Measurements from ENCODE around the gene NLGN2. TPM values are rescaled to one million over a fixed set of nuclear protein-coding genes. Genes with fewer than 3 reads are reported as not detected.

Gene NLGN2
- total RNA-seq, 4 donors from 2014 or later: 5.5 to 9.6 (median 6.4) TPM

GRCh38 chr17:7440834-7441195, 33.2 kb downstream of the NLGN2 start:
- DNase-seq (ENCODE audit: low spot score in 2 of 2): no peak
- intact Hi-C loops (cut with DNase I; ENCODE audit: low total_unique reads): no loop called here
- no peak overlapping the region for H3K4me3 ChIP-seq (ENCODE audit: low read depth, poor library complexity, severe bottlenecking)
- no peak for TF ChIP-seq POLR2A (IDR thresholded peaks at IDR 0.05)
- TF ChIP-seq CTCF (IDR thresholded peaks at IDR 0.05): no peak
- WGBS, 2 donors: 7 to 21% methylated on average over 8 to 12 of the region's 12 CpGs

- intact Hi-C loops (cut with DNase I; ENCODE audit: low total_unique reads): no loop called here
- 59 to 63% methylated on average over 7 of the region's 7 CpGs for WGBS, 2 donors
- TF ChIP-seq POLR2A (IDR thresholded peaks at IDR 0.05) (no peak), CTCF (IDR thresholded peaks at IDR 0.05) (no peak)
- no peak for DNase-seq (ENCODE audit: low spot score in 2 of 2)
- H3K4me3 ChIP-seq (ENCODE audit: low read depth, poor library complexity, severe bottlenecking): no peak overlapping the region
Observed at GRCh38 chr17:7441266-7441665, 33.6 kb downstream of the NLGN2 start.

- 92 to 97% methylated on average over 2 of the region's 2 CpGs for WGBS, 2 donors
- no peak overlapping the region for H3K4me3 ChIP-seq (ENCODE audit: low read depth, poor library complexity, severe bottlenecking)
- no peak for TF ChIP-seq CTCF (IDR thresholded peaks at IDR 0.05)
- TF ChIP-seq POLR2A (IDR thresholded peaks at IDR 0.05): no peak
- no peak for DNase-seq (ENCODE audit: low spot score in 2 of 2)
- intact Hi-C loops (cut with DNase I; ENCODE audit: low total_unique reads): no loop called here
Observed at GRCh38 chr17:7442142-7442541, 34.5 kb downstream of the NLGN2 start.

GRCh38 chr17:7443499-7444485, 36.1 kb downstream of the NLGN2 start:
- no peak overlapping the region for H3K4me3 ChIP-seq (ENCODE audit: low read depth, poor library complexity, severe bottlenecking)
- intact Hi-C loops (cut with DNase I; ENCODE audit: low total_unique reads): no loop called here
- WGBS, 2 donors: 67 to 79% methylated on average over 7 of the region's 7 CpGs
- no peak for TF ChIP-seq POLR2A (IDR thresholded peaks at IDR 0.05)
- no peak for TF ChIP-seq CTCF (IDR thresholded peaks at IDR 0.05)
- DNase-seq (ENCODE audit: low spot score in 2 of 2): peak in 1 of 2 donors; percentile 82

- H3K4me3 ChIP-seq (ENCODE audit: low read depth, poor library complexity, severe bottlenecking): peak within 1 kb of the TSS; percentile 6
- TF ChIP-seq CTCF (IDR thresholded peaks at IDR 0.05): no peak
- no peak for TF ChIP-seq POLR2A (IDR thresholded peaks at IDR 0.05)
- WGBS, 2 donors: 8 to 15% methylated on average over 24 to 34 of the region's 51 CpGs
- intact Hi-C loops (cut with DNase I; ENCODE audit: low total_unique reads): no loop called here
- peak; percentile 64 to 93 for DNase-seq (ENCODE audit: low spot score in 2 of 2)
Observed at GRCh38 chr17:7444682-7445618, 37.3 kb downstream of the NLGN2 start, which contains the start of gene CHRNB1. CHRNB1 (plus strand) TSS chr17:7445061; CDS start chr17:7445128, 67 bp downstream.
